ENCODE data around the gene C1orf116. TPM values are rescaled to one million over a fixed set of nuclear protein-coding genes. Genes with fewer than 3 reads are reported as not detected.

Gene C1orf116
- polyA plus RNA-seq, 1 donor from 2014 or later = not detected

- Histone ChIP-seq H3K9me2 (ENCODE audit: insufficient read depth, low read length) (no peaks in the 10 kb centered on the region), H2AFZ (ENCODE audit: low read depth, low read length) (no peak overlapping the region), H3K36me3 (ENCODE audit: insufficient read depth, low read length) (no peaks in the 10 kb centered on the region), H3K4me3 (ENCODE audit: low read length) (no peak overlapping the region), H3K79me2 (replicated peaks; ENCODE audit: insufficient read depth, low read length) (no peaks in the 10 kb centered on the region), H3K9me3 (ENCODE audit: low read length) (no peaks in the 10 kb centered on the region), H3F3A (ENCODE audit: insufficient read depth, low read length, poor library complexity, severe bottlenecking) (no peaks in the 10 kb centered on the region), H3K9ac (ENCODE audit: low read length) (no peak overlapping the region), H3K27me3 (ENCODE audit: insufficient read depth, low read depth, low read length) (no peaks in the 10 kb centered on the region), H4K20me1 (ENCODE audit: insufficient read depth) (no peaks in the 10 kb centered on the region), H3K4me2 (ENCODE audit: low read length) (no peak overlapping the region), H3K27ac (ENCODE audit: low read length) (no peak overlapping the region)
- no peak for TF ChIP-seq EP300 (conservative IDR thresholded peaks at IDR 0.05; ENCODE audit: poor library complexity, severe bottlenecking)
- TF ChIP-seq POLR2AphosphoS5 (IDR thresholded peaks at IDR 0.05) = no peak
- TF ChIP-seq SMC3 (conservative IDR thresholded peaks at IDR 0.05; ENCODE audit: poor library complexity) = no peak
- TF ChIP-seq MXI1 (conservative IDR thresholded peaks at IDR 0.05; ENCODE audit: poor library complexity, severe bottlenecking) = no peak
- no peak for TF ChIP-seq EZH2 (IDR thresholded peaks at IDR 0.05; ENCODE audit: borderline replicate concordance, insufficient read depth, low read length, poor library complexity, severe bottlenecking)
- no peak for TF ChIP-seq TAF1 (IDR thresholded peaks at IDR 0.05; ENCODE audit: low read depth)
Measured at GRCh38 chr1:207031632-207032264, 808 bp downstream of the C1orf116 start.

GRCh38 chr1:207031016-207031415 lies 1.5 kb downstream of the C1orf116 start:
- Histone ChIP-seq H4K20me1 (ENCODE audit: insufficient read depth) (no peaks in the 10 kb centered on the region), H3K27me3 (ENCODE audit: insufficient read depth, low read depth, low read length) (no peaks in the 10 kb centered on the region), H3K9ac (ENCODE audit: low read length) (no peak overlapping the region), H3K79me2 (replicated peaks; ENCODE audit: insufficient read depth, low read length) (no peaks in the 10 kb centered on the region), H3K9me3 (ENCODE audit: low read length) (no peaks in the 10 kb centered on the region), H3K36me3 (ENCODE audit: insufficient read depth, low read length) (no peaks in the 10 kb centered on the region), H3K4me3 (ENCODE audit: low read length) (no peak overlapping the region), H3K27ac (ENCODE audit: low read length) (no peak overlapping the region), H2AFZ (ENCODE audit: low read depth, low read length) (no peak overlapping the region), H3K9me2 (ENCODE audit: insufficient read depth, low read length) (no peaks in the 10 kb centered on the region), H3F3A (ENCODE audit: insufficient read depth, low read length, poor library complexity, severe bottlenecking) (no peaks in the 10 kb centered on the region), H3K4me2 (ENCODE audit: low read length) (no peak overlapping the region)
- TF ChIP-seq EZH2 (IDR thresholded peaks at IDR 0.05; ENCODE audit: borderline replicate concordance, insufficient read depth, low read length, poor library complexity, severe bottlenecking) (no peak), MXI1 (conservative IDR thresholded peaks at IDR 0.05; ENCODE audit: poor library complexity, severe bottlenecking) (no peak), CTCF (IDR thresholded peaks at IDR 0.05; ENCODE audit: poor library complexity, severe bottlenecking) (no peak), POLR2AphosphoS5 (IDR thresholded peaks at IDR 0.05) (no peak), RAD21 (conservative IDR thresholded peaks at IDR 0.05) (no peak), SMC3 (conservative IDR thresholded peaks at IDR 0.05; ENCODE audit: poor library complexity) (no peak), EP300 (conservative IDR thresholded peaks at IDR 0.05; ENCODE audit: poor library complexity, severe bottlenecking) (no peak), TAF1 (IDR thresholded peaks at IDR 0.05; ENCODE audit: low read depth) (no peak)
- TF ChIP-seq, protein P1, sequence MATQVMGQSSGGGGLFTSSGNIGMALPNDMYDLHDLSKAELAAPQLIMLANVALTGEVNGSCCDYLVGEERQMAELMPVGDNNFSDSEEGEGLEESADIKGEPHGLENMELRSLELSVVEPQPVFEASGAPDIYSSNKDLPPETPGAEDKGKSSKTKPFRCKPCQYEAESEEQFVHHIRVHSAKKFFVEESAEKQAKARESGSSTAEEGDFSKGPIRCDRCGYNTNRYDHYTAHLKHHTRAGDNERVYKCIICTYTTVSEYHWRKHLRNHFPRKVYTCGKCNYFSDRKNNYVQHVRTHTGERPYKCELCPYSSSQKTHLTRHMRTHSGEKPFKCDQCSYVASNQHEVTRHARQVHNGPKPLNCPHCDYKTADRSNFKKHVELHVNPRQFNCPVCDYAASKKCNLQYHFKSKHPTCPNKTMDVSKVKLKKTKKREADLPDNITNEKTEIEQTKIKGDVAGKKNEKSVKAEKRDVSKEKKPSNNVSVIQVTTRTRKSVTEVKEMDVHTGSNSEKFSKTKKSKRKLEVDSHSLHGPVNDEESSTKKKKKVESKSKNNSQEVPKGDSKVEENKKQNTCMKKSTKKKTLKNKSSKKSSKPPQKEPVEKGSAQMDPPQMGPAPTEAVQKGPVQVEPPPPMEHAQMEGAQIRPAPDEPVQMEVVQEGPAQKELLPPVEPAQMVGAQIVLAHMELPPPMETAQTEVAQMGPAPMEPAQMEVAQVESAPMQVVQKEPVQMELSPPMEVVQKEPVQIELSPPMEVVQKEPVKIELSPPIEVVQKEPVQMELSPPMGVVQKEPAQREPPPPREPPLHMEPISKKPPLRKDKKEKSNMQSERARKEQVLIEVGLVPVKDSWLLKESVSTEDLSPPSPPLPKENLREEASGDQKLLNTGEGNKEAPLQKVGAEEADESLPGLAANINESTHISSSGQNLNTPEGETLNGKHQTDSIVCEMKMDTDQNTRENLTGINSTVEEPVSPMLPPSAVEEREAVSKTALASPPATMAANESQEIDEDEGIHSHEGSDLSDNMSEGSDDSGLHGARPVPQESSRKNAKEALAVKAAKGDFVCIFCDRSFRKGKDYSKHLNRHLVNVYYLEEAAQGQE (IDR thresholded peaks at IDR 0.05; ENCODE audit: borderline replicate concordance) = no peak

All from neural cell (in vitro differentiated cells).